Activated naive CD4-positive, alpha-beta T cell treated with anti-CD3 and anti-CD28 coated beads, Interleukin-2, amount 50 U/mL, for 72 hours (primary cell): Measurements from ENCODE around the gene ANO6. TPM values are rescaled to one million over a fixed set of nuclear protein-coding genes. Genes with fewer than 3 reads are reported as not detected.
"Not testable (repeated sequence)": the region's sequence is repeated elsewhere in the genome, so short reads cannot be mapped to it uniquely, and the experiment has no call there.

Source experiments
- ATAC-seq, 2 donors: fragments of 150-1000 bp; cut with Tn5 transposase; 2 replicates each; pipeline ENCODE4 v1.10.0; 2021; ENCODE audit warnings: mild to moderate bottlenecking in 2 of 2, moderate library complexity in 2 of 2
- DNase-seq, 2 donors: peaks; one replicate each; pipeline ENCODE4 v3.0.0; 2021 to 2022; ENCODE audit warnings: low spot score in 2 of 2
- H3K27ac Mint-ChIP-seq, 2 donors: one replicate each; pipeline ENCODE4 v1.8.0; 2022; ENCODE audit warnings: mild to moderate bottlenecking in 2 of 2, mixed read lengths in 2 of 2
- H3K36me3 Mint-ChIP-seq, 2 donors: one replicate each; pipeline ENCODE4 v1.8.0; 2022; ENCODE audit warnings: mixed read lengths in 2 of 2
- H3K9me3 Mint-ChIP-seq, 2 donors: one replicate each; pipeline ENCODE4 v1.8.0; 2022; ENCODE audit warnings: mixed read lengths in 2 of 2
- total RNA-seq, 2 donors: library from RNA; stranded (reverse); gene quantifications; one replicate each; pipeline ENCODE4 v1.2.3, GENCODE V29; 2022

ANO6 gene
- total RNA-seq, 2 donors from 2014 or later = 13.3 to 25.5 TPM

- ATAC-seq (no peak), DNase-seq (no peak)
- Mint-ChIP-seq H3K27ac (peak overlapping the region in 1 of 2 donors; percentile 4), H3K9me3 (peaks cover 4 to 5% of the 10 kb centered on the region in 2 donors), H3K36me3 (peaks cover 10 to 19% of the 10 kb centered on the region in 2 donors)
Measured at GRCh38 chr12:45305907-45306306, 90.0 kb downstream of the ANO6 start.

- Mint-ChIP-seq H3K27ac (no peak overlapping the region), H3K9me3 (peaks cover 9 to 10% of the 10 kb centered on the region in 2 donors), H3K36me3 (peaks cover 16 to 17% of the 10 kb centered on the region in 2 donors)
- peak; percentile 20 to 50 for ATAC-seq
- no peak for DNase-seq
Measured at GRCh38 chr12:45309836-45310626, 94.1 kb downstream of the ANO6 start.

- DNase-seq (no peak), ATAC-seq (no peak)
- peaks cover 6 to 10% of the 10 kb centered on the region in 2 donors for H3K9me3 Mint-ChIP-seq
- H3K36me3 Mint-ChIP-seq = peaks cover 15 to 16% of the 10 kb centered on the region in 2 donors
- no peak overlapping the region for H3K27ac Mint-ChIP-seq
Measured at GRCh38 chr12:45310627-45310968, 94.7 kb downstream of the ANO6 start.

GRCh38 chr12:45312012-45312411, 96.1 kb downstream of the ANO6 start:
- DNase-seq = no peak
- peaks cover 12 to 17% of the 10 kb centered on the region in 2 donors for H3K36me3 Mint-ChIP-seq
- ATAC-seq = no peak

GRCh38 chr12:45314770-45315169, 98.9 kb downstream of the ANO6 start:
- H3K27ac Mint-ChIP-seq = no peak overlapping the region
- peaks cover 4 to 11% of the 10 kb centered on the region in 2 donors for H3K9me3 Mint-ChIP-seq
- H3K36me3 Mint-ChIP-seq = peaks cover 12 to 24% of the 10 kb centered on the region in 2 donors
- ATAC-seq (no peak), DNase-seq (no peak)

More at GRCh38 chr12:45312012-45312411, 96.1 kb downstream of the ANO6 start:
- no peak overlapping the region for H3K27ac Mint-ChIP-seq
- peaks cover 4 to 11% of the 10 kb centered on the region in 2 donors for H3K9me3 Mint-ChIP-seq

- Mint-ChIP-seq H3K27ac (peak overlapping the region in 1 of 2 donors; percentile 5), H3K9me3 (peaks cover 4 to 11% of the 10 kb centered on the region in 2 donors), H3K36me3 (peaks cover 12 to 24% of the 10 kb centered on the region in 2 donors)
- ATAC-seq = no peak
- DNase-seq = no peak
Measured at GRCh38 chr12:45315462-45315861, 99.6 kb downstream of the ANO6 start.

- H3K9me3 Mint-ChIP-seq = peaks cover 4 to 11% of the 10 kb centered on the region in 2 donors
- H3K27ac Mint-ChIP-seq, ATAC-seq, DNase-seq: not testable (repeated sequence)
- H3K36me3 Mint-ChIP-seq = peaks cover 12 to 29% of the 10 kb centered on the region in 2 donors
Measured at GRCh38 chr12:45317261-45317660, 101.4 kb downstream of the ANO6 start.

GRCh38 chr12:45322810-45323209, 106.9 kb downstream of the ANO6 start:
- Mint-ChIP-seq H3K27ac (no peak overlapping the region), H3K9me3 (no peaks in the 10 kb centered on the region), H3K36me3 (peaks cover 0 to 7% of the 10 kb centered on the region in 2 donors)
- ATAC-seq = no peak
- no peak for DNase-seq

- Mint-ChIP-seq H3K27ac (no peak overlapping the region), H3K9me3 (no peaks in the 10 kb centered on the region), H3K36me3 (peaks cover 0 to 6% of the 10 kb centered on the region in 2 donors)
- DNase-seq = no peak
- ATAC-seq = peak; percentile 56 to 61
Measured at GRCh38 chr12:45324391-45324790, 108.5 kb downstream of the ANO6 start.

GRCh38 chr12:45326358-45326975, 110.6 kb downstream of the ANO6 start:
- Mint-ChIP-seq H3K9me3 (no peaks in the 10 kb centered on the region), H3K36me3 (no peaks in the 10 kb centered on the region)
- ATAC-seq = no peak

GRCh38 chr12:45327823-45328383, 112.0 kb downstream of the ANO6 start:
- Mint-ChIP-seq H3K9me3 (no peaks in the 10 kb centered on the region), H3K27ac (no peak overlapping the region)
- no peak for ATAC-seq

More at GRCh38 chr12:45326358-45326975, 110.6 kb downstream of the ANO6 start:
- DNase-seq = no peak
- no peak overlapping the region for H3K27ac Mint-ChIP-seq

GRCh38 chr12:45329238-45329637, 113.3 kb downstream of the ANO6 start:
- Mint-ChIP-seq H3K9me3 (no peaks in the 10 kb centered on the region), H3K36me3 (peaks cover 0 to 11% of the 10 kb centered on the region in 2 donors), H3K27ac (no peak overlapping the region)
- DNase-seq (no peak), ATAC-seq (no peak)

More at GRCh38 chr12:45327823-45328383, 112.0 kb downstream of the ANO6 start:
- no peak for DNase-seq
- H3K36me3 Mint-ChIP-seq = peaks cover 0 to 11% of the 10 kb centered on the region in 2 donors

- ATAC-seq (no peak), DNase-seq (no peak)
- Mint-ChIP-seq H3K9me3 (no peaks in the 10 kb centered on the region), H3K36me3 (peaks cover 0 to 11% of the 10 kb centered on the region in 2 donors), H3K27ac (no peak overlapping the region)
Measured at GRCh38 chr12:45329702-45330101, 113.8 kb downstream of the ANO6 start.

GRCh38 chr12:45331552-45331951, 115.7 kb downstream of the ANO6 start:
- ATAC-seq = no peak
- Mint-ChIP-seq H3K27ac (no peak overlapping the region), H3K9me3 (no peaks in the 10 kb centered on the region), H3K36me3 (peaks cover 0 to 11% of the 10 kb centered on the region in 2 donors)
- DNase-seq = no peak

- Mint-ChIP-seq H3K9me3 (no peaks in the 10 kb centered on the region), H3K36me3 (peaks cover 0 to 11% of the 10 kb centered on the region in 2 donors), H3K27ac (no peak overlapping the region)
- no peak for DNase-seq
- no peak for ATAC-seq
Measured at GRCh38 chr12:45334396-45334795, 118.5 kb downstream of the ANO6 start.

GRCh38 chr12:45336331-45336730, 120.4 kb downstream of the ANO6 start:
- ATAC-seq = no peak
- Mint-ChIP-seq H3K9me3 (no peaks in the 10 kb centered on the region), H3K27ac (no peak overlapping the region), H3K36me3 (peaks cover 0 to 11% of the 10 kb centered on the region in 2 donors)
- DNase-seq = no peak
